Endothelial cell of umbilical vein (primary cell): ENCODE results near the gene MRGPRD. TPM values are rescaled to one million over a fixed set of nuclear protein-coding genes. Genes with fewer than 3 reads are reported as not detected.

Source experiments
- BruUV-seq: library from RNA; stranded (reverse); fragments of 400-500 nt; replicated peaks from 2 replicates; lab custom pipeline; 2021; lab: Mats Ljungman, UMichigan
- CTCF ChIA-PET: fragments of 300-600, 350-600 bp; sonication (Branson Sonifier 250); formaldehyde crosslinking; loops from one replicate; lab custom pipeline; 2021; ENCODE audit warnings: antibody characterized with exemption, inconsistent platforms; lab: Charles Lee
- POLR2A ChIA-PET: fragments of 300-600, 350-600 bp; sonication (Branson Sonifier 250); formaldehyde crosslinking; loops from one replicate; lab custom pipeline; 2021; ENCODE audit warnings: antibody characterized with exemption, inconsistent platforms; lab: Charles Lee
- DNase-seq: peaks from one replicate; pipeline ENCODE4 v3.0.0-alpha.2; 2011; ENCODE audit warnings: low read depth, low spot score
- FAIRE-seq: peaks from 2 replicates; lab custom pipeline; 2011; peaks lifted over from hg19 to GRCh38; lab: Jason Lieb, UNC
- H2AFZ ChIP-seq: 2 replicates; pipeline ENCODE4 v1.6.0; 2012; ENCODE audit warnings: low read depth, low read length, control low read depth, inconsistent platforms
- H3K27ac ChIP-seq: 2 replicates; pipeline ENCODE4 v1.5.1; 2011; ENCODE audit warnings: low read depth, mild to moderate bottlenecking, control low read depth, low read length, moderate library complexity; ENCODE audit not compliant: insufficient read depth
- H3K27me3 ChIP-seq, 2 experiments: 2 replicates each; pipeline versions ENCODE4 v1.6.0 to v1.6.1; 2011; ENCODE audit warnings: low read length in 2 of 2, mixed read lengths in 1 of 2; ENCODE audit not compliant: control insufficient read depth in 2 of 2, insufficient read depth in 2 of 2
- H3K36me3 ChIP-seq, 2 experiments: 2 replicates in 1 of 2; 3 replicates in 1 of 2; pipeline ENCODE4 v1.5.1; 2011; ENCODE audit warnings: low read length in 2 of 2, mild to moderate bottlenecking in 1 of 2, moderate library complexity in 1 of 2; ENCODE audit not compliant: control insufficient read depth in 2 of 2, insufficient read depth in 2 of 2; ENCODE audit errors: extremely low read depth in 1 of 2
- H3K4me1 ChIP-seq: 3 replicates; pipeline ENCODE4 v1.5.1; 2011; ENCODE audit warnings: mild to moderate bottlenecking, low read length; ENCODE audit not compliant: control insufficient read depth, insufficient read depth; ENCODE audit errors: extremely low read depth
- H3K4me2 ChIP-seq: 2 replicates; pipeline ENCODE4 v1.6.1; 2011; ENCODE audit warnings: low read length, control low read depth, mixed read lengths; ENCODE audit not compliant: insufficient read depth
- H3K4me3 ChIP-seq, 3 experiments: fragments of 200-600 bp in 1 of 3; sonication (generic), shearing (Covaris generic) in 1 of 3; replicated peaks in 1 of 3; 2 replicates each; pipeline ENCODE4 v1.5.1; 2011 to 2016; ENCODE audit warnings: control low read depth in 3 of 3, low read length in 3 of 3, mild to moderate bottlenecking in 2 of 3, inconsistent platforms in 1 of 3, low read depth in 1 of 3, moderate library complexity in 1 of 3; ENCODE audit not compliant: insufficient read depth in 1 of 3
- H3K79me2 ChIP-seq: 2 replicates; pipeline ENCODE4 v1.6.0; 2012; ENCODE audit warnings: low read length, inconsistent platforms; ENCODE audit not compliant: control insufficient read depth, insufficient read depth
- H3K9ac ChIP-seq: replicated peaks from 2 replicates; pipeline ENCODE3; 2011; ENCODE audit warnings: low read length, control low read depth; ENCODE audit not compliant: insufficient read depth; ENCODE audit errors: extremely low read depth
- H3K9me1 ChIP-seq: replicated peaks from 3 replicates; pipeline ENCODE4 v1.6.0; 2011; ENCODE audit warnings: mild to moderate bottlenecking, low read length; ENCODE audit not compliant: control insufficient read depth, insufficient read depth; ENCODE audit errors: extremely low read depth
- H3K9me3 ChIP-seq: replicated peaks from 2 replicates; pipeline ENCODE4 v1.5.1; 2012; ENCODE audit warnings: low read length, inconsistent platforms; ENCODE audit not compliant: control insufficient read depth, insufficient read depth
- H4K20me1 ChIP-seq: replicated peaks from 2 replicates; pipeline ENCODE3; 2011; ENCODE audit warnings: mild to moderate bottlenecking, low read length; ENCODE audit not compliant: control insufficient read depth, insufficient read depth; ENCODE audit errors: extremely low read depth
- FOS ChIP-seq: IDR thresholded peaks from 2 replicates; pipeline ENCODE4 v1.6.1; 2011; ENCODE audit warnings: mild to moderate bottlenecking, low read length, moderate library complexity, borderline replicate concordance; ENCODE audit not compliant: insufficient read depth
- MAX ChIP-seq: IDR thresholded peaks from 2 replicates; pipeline ENCODE4 v1.6.1; 2011; ENCODE audit not compliant: insufficient read depth, insufficient read length
- POLR2A ChIP-seq: IDR thresholded peaks from 2 replicates; pipeline ENCODE4 v1.6.1; 2012; ENCODE audit warnings: low read depth, mild to moderate bottlenecking, control low read depth, low read length
- dilution Hi-C: fragments of 300-500 bp; cut with MboI; formaldehyde crosslinking; loops from one replicate; pipeline ENCODE4 v1.15.0; 2019; ENCODE audit warnings: low sequenced_read_pairs; ENCODE audit not compliant: extremely low pct_ligation_motif_present
- intact Hi-C: fragments of 100-400 bp; cut with micrococcal nuclease; formaldehyde crosslinking; loops from one replicate; pipeline ENCODE4 v1.10.0; 2022
- polyA plus RNA-seq, 4 experiments: library from polyadenylated mRNA; depleted of rRNA in 3 of 4; stranded (reverse) in 3 of 4; unstranded in 1 of 4; fragments of >200 nt; gene quantifications; 2 replicates each; pipeline versions ENCODE4 v1.2.1 to v1.2.3, GENCODE V29; 2011 to 2012; ENCODE audit warnings: missing spikeins in 1 of 4
- total RNA-seq: library from RNA; stranded (reverse); gene quantifications from 2 replicates; pipeline ENCODE4 v1.2.3, GENCODE V29; 2021

The MRGPRD gene
- total and polyA plus RNA-seq, 2 donors (not counting 3 experiments of a cell fraction or from before 2014, with no cell fraction given): not detected

- Histone ChIP-seq H2AFZ (no peak overlapping the region), H3K4me2 (no peak overlapping the region), H3K27ac (no peak overlapping the region), H3K36me3 (no peaks in the 10 kb centered on the region), H3K9ac (no peak overlapping the region), H3K4me1 (peaks cover 4% of the 10 kb centered on the region), H3K27me3 (no peaks in the 10 kb centered on the region), H3K9me1 (no peaks in the 10 kb centered on the region), H3K9me3 (no peaks in the 10 kb centered on the region), H4K20me1 (no peaks in the 10 kb centered on the region), H3K79me2 (no peaks in the 10 kb centered on the region), H3K4me3 (no peak overlapping the region)
- CTCF ChIA-PET: interaction anchor here (0.9 kb wide), 1 partner anchor 46 kb away, joined by 3 read pairs; no protein-coding TSS in a partner anchor
- FAIRE-seq (no peak), DNase-seq (no peak)
- BruUV-seq: no TSS peak
- dilution Hi-C loops (no loop called here), intact Hi-C loops (no loop called here)
- POLR2A ChIA-PET: no interaction called here
- TF ChIP-seq FOS (no peak), POLR2A (no peak)
Measured at GRCh38 chr11:68997995-68998348, 17.2 kb upstream of the MRGPRD start.

- H4K20me1 ChIP-seq: no peaks in the 10 kb centered on the region
- FAIRE-seq (no peak), DNase-seq (no peak)
- dilution Hi-C loops: no loop called here
- BruUV-seq: no TSS peak
- no peaks in the 10 kb centered on the region for H3K9me1 ChIP-seq
- H3K9me3 ChIP-seq: no peaks in the 10 kb centered on the region
- H3K36me3 ChIP-seq: no peaks in the 10 kb centered on the region
- intact Hi-C loops: no loop called here
- H3K27ac ChIP-seq: no peak overlapping the region
- no peak overlapping the region for H3K4me3 ChIP-seq
- CTCF ChIA-PET: interaction anchor here (0.9 kb wide), 1 partner anchor 47 kb away, joined by 3 read pairs; no protein-coding TSS in a partner anchor
- H3K9ac ChIP-seq: no peak overlapping the region
- POLR2A ChIA-PET: no interaction called here
- H3K27me3 ChIP-seq: no peaks in the 10 kb centered on the region
- no peaks in the 10 kb centered on the region for H3K79me2 ChIP-seq
- H3K4me2 ChIP-seq: no peak overlapping the region
- H2AFZ ChIP-seq: no peak overlapping the region
- H3K4me1 ChIP-seq: peaks cover 4% of the 10 kb centered on the region
- TF ChIP-seq MAX: no peak
Measured at GRCh38 chr11:68997124-68997994, 16.6 kb upstream of the MRGPRD start.
